Fibroblast of skin of left quadriceps (primary cell): ENCODE measurements around the gene MMAB.

Experiments used
- DNase-seq, 2 experiments: peaks; one replicate each; pipeline ENCODE4 v3.0.0-alpha.2; 2013; ENCODE audit warnings: low read depth in 2 of 2

The MMAB gene

GRCh38 chr12:109583733-109584132 lies 10.4 kb upstream of the MMAB start:
- DNase-seq, result no peak

GRCh38 chr12:109582636-109583035 lies 9.3 kb upstream of the MMAB start:
- DNase-seq, result no peak

GRCh38 chr12:109581856-109582255 lies 8.6 kb upstream of the MMAB start:
- DNase-seq, result no peak

- DNase-seq, result no peak
Observed at GRCh38 chr12:109581334-109581691, 8.0 kb upstream of the MMAB start.

DNA sequence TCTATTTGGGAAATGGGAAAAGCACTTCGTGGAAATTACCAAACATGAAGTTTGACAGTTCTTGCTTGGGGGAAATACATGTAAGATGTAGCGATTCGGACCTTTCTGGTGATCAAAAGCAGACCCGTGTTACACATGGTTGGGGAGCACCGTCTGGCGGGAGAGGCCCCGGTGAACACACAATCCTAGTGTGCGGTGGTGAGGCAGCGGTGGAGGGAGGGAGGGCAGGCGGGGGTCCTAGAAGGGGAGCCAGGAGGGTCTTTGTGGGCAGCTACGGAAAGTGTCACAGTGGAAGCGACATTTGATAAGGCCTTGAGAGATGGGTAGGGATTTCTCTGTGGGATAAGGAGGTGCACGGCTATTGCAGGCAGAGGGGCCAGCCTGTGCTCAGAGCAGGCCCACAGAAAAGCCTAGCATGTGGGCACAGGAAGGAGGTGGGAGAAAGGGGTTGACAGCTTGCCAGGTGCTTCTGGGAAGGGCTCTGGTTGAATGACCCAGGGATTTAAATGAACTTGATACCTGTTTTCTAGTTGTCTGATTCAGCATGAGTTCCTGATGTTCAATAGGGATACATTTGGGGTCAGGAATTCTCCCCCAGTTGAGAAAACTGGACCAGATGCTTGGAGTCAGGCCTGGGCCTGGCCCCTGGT lies 7.5 kb upstream of the MMAB start:
- no peak for DNase-seq

DNA sequence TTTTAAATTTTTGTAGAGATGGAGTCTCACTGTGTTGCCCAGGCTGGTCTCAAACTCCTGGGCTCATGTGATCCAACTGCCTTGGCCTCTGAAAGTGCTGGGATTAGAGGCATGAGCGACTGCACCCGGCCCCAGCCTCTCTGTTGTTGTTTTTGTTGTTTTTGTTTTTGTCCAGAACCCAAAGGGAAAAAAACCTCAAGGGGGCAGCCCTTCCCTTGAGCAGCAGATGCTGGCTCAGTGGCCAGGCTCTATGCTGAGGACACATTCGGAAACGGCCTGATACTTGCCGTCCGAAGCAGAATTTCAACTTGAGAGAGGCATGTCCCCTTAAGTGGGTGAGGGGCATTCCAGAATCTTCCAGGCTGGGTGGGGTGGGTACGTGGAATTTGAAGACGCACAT lies 7.0 kb upstream of the MMAB start:
- DNase-seq, result no peak

GRCh38 chr12:109579639-109580038 lies 6.3 kb upstream of the MMAB start:
- no peak for DNase-seq

DNA sequence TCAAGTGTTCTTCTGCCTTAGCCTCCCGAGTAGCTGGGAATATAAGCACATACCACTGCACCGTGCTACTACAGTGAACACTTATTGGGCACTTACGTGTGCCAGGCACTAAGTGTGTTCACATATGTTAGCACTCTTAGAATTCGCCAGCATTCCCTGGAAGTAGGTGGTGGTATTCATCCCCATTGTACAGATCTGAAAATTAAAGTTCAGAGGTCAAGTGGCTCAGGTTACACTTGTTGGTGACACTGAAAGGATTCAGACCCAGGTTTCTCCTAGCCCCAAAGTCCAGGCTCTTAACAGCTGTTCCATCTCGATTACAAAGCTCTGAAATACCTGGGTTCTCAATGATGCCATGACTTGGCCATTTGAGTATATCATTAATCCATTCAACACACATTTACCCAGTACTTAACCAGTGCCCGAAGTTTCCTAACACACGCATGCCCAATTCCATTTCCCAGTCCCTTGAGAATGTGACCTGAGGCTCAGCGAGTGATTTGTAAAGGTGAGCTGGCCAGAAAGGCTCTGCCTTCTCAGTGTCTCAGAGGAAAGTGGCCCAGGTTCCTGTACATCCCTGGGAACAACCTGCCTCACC lies 5.1 kb upstream of the MMAB start:
- DNase-seq, result no peak

GRCh38 chr12:109577311-109577710 lies 4.0 kb upstream of the MMAB start:
- DNase-seq, result no peak

- no peak for DNase-seq
Observed at GRCh38 chr12:109575683-109576082, 2.4 kb upstream of the MMAB start.

- DNase-seq, result no peak
Observed at GRCh38 chr12:109573914-109574244, 575 bp upstream of the MMAB start.

- no peak for DNase-seq
Observed at GRCh38 chr12:109572506-109572845, 828 bp downstream of the MMAB start.

DNA sequence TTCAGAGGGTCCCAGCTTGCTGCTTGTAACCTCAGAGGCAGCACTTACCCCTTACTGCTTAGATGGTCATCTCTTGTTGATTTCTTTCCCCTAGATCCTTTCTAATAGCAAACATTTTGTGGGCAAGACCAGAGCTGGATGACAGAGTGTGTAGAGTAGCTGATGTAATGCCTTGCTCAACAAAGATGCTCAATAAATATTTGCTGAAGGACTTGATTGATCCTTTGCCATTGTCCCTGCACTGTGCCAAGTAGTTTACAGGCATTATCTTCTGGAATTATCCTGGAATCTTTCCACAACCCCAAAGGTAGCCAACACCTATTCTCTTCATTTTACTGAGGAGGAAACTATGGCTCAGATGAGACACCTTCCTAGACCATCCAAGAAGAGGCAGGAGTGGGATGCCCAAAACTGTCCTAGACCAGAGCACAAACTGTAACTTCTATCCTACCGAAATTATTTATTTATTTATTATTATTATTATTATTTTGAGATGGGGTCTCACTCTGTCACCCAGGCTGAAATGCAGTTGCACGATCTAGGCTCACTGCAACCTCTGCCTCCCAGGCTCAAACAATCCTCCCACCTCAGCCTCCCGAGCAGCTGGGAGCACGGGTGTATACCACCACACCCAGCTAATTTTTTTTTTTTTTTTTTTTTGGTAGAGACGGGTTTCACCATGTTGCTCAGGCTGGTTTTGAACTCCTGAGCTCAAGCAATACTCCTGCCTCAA lies 1.4 kb downstream of the MMAB start:
- no peak for DNase-seq

- no peak for DNase-seq
Observed at GRCh38 chr12:109568486-109568885, 4.8 kb downstream of the MMAB start.

- DNase-seq, result no peak
Observed at GRCh38 chr12:109567967-109568366, 5.3 kb downstream of the MMAB start.

- no peak for DNase-seq
Observed at GRCh38 chr12:109567296-109567695, 6.0 kb downstream of the MMAB start.

DNA sequence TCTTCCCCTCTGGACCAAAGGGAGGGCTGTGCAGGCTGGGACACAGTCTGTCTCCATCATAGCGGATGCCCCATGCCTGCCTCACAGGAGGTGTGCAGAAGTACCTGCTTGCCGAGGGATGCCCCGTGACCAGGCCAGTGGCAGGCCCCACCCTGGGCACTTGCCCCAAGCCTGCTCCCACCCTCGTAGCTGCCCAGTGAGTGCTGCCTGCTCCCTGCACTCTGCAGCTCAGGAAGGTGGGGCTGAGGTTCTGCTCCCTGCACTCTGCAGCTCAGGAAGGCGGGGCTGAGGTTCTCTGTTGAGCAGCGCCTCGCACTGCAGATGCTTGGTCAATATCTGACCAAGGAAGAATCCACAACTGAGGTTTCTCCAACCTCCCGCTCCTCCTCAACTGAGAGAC lies 6.9 kb downstream of the MMAB start:
- no peak for DNase-seq

GRCh38 chr12:109563291-109564284 lies 9.7 kb downstream of the MMAB start:
- DNase-seq, result no peak

- DNase-seq, result no peak
Observed at GRCh38 chr12:109562871-109563270, 10.4 kb downstream of the MMAB start.

- DNase-seq, result no peak
Observed at GRCh38 chr12:109561711-109562030, 11.6 kb downstream of the MMAB start.

DNA sequence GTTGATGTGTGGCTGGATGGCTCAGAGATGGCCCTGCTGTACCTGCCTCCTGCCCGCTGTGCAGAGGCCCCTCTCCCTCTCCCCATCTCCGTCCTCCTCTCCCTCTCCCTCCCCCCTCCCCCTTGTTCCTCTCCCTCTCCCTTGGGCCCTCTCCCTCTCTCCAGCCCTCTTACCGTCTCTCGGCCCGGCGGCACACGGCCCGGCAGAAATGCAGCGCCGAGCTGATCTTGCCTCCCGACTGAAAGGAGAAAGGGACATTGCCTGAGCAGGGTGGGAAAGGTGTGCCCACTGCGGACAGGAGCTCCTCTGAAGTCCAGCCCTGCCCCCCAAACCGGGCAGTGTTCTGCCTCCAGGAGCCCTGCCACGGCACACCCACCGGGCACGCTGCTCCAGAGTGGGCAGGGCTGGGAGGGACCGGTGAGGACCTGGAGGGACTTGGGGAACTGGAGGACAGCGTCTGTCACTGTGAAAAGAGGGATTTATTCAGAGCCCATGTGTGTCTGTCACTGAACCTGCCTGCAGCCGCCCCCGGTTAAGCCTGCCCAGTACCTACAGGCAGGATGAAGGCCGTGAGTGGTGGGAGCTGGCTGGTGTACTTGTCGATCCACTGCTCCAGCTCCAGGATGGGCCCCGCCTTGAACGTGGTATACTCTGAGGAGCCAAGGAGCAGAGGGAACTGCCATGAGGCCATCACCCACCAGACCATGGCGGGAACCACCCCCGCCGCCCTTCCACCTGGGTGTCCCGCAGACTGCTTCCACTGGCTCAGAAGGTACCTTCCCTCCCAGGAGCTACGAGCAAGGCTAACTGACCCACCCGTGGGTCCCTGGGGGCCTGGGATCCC lies 12.2 kb downstream of the MMAB start:
- no peak for DNase-seq

DNA sequence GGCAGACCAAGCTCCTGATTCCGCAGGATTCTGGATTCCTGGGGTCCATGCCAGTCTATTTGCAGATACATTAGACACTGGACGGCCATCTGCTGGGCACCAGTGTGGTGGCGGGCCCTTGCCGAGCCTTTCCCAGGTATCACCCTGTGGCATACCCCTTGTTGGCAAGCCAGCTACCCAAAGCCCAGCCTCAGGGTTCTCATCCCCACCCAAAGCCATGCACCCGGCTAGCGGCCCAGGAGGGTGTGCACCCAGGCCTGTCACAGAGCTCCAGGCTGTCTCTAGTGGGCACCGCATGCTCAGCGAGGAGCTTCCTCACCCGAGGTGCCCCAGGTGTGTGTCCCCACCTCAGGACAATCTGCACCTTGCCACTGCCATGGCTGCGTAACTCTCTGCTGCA lies 13.7 kb downstream of the MMAB start:
- DNase-seq, result no peak
